ENCODE results near the gene ERMARD. TPM values are rescaled to one million over a fixed set of nuclear protein-coding genes. Genes with fewer than 3 reads are reported as not detected.

ERMARD gene
- total RNA-seq, 1 experiment from 2014 or later = 17.7 TPM

GRCh38 chr6:169803271-169803811 is 51.9 kb downstream of the ERMARD start:
- no peak overlapping the region for H3K4me3 Mint-ChIP-seq
- peaks cover 10% of the 10 kb centered on the region for H3K4me1 Mint-ChIP-seq
- no peak for DNase-seq (ENCODE audit: low spot score)
- ATAC-seq = no peak
- H3K27me3 Mint-ChIP-seq (ENCODE audit: low read depth) = peaks cover 40% of the 10 kb centered on the region
- H3K27ac Mint-ChIP-seq = no peak overlapping the region
- peaks cover 6% of the 10 kb centered on the region; the same call in 1 of the 2 replicates for H3K9me3 Mint-ChIP-seq
- ChIA-PET CTCF (interaction anchor here (1.1 to 5.3 kb wide), 3 partner anchors 13 to 74 kb away, joined by 3 to 47 read pairs (median 28); no protein-coding TSS in a partner anchor), POLR2A (no interaction called here)
- H3K36me3 Mint-ChIP-seq = no peaks in the 10 kb centered on the region
- TF ChIP-seq PREB (CRISPR knock-in tag; IDR thresholded peaks at IDR 0.05; ENCODE audit: borderline replicate concordance) (no peak), MAX (CRISPR knock-in tag; IDR thresholded peaks at IDR 0.05) (no peak), NFYB (CRISPR knock-in tag; conservative IDR thresholded peaks at IDR 0.05; ENCODE audit: low read depth) (no peak), HMGXB4 (CRISPR knock-in tag; IDR thresholded peaks at IDR 0.05) (no peak)

GRCh38 chr6:169803816-169804340 is 52.5 kb downstream of the ERMARD start:
- Mint-ChIP-seq H3K4me3 (no peak overlapping the region), H3K27me3 (ENCODE audit: low read depth) (peaks cover 40% of the 10 kb centered on the region), H3K4me1 (peaks cover 10% of the 10 kb centered on the region), H3K36me3 (no peaks in the 10 kb centered on the region), H3K27ac (no peak overlapping the region), H3K9me3 (peaks cover 6% of the 10 kb centered on the region; the same call in 1 of the 2 replicates)
- ChIA-PET CTCF (interaction anchor here (1.1 to 5.3 kb wide), 3 partner anchors 14 to 74 kb away, joined by 3 to 47 read pairs (median 28); no protein-coding TSS in a partner anchor), POLR2A (no interaction called here)
- no peak for DNase-seq (ENCODE audit: low spot score)
- no peak for ATAC-seq
- TF ChIP-seq FOXP1 (CRISPR knock-in tag; IDR thresholded peaks at IDR 0.05; ENCODE audit: borderline replicate concordance) (no peak), GABPB1 (CRISPR knock-in tag; IDR thresholded peaks at IDR 0.05) (no peak), STAT6 (CRISPR knock-in tag; conservative IDR thresholded peaks at IDR 0.05; ENCODE audit: low read depth) (no peak), JUN (CRISPR knock-in tag; IDR thresholded peaks at IDR 0.05) (no peak), TEAD4 (CRISPR knock-in tag; IDR thresholded peaks at IDR 0.05) (no peak), HMGA2 (CRISPR knock-in tag; IDR thresholded peaks at IDR 0.05) (no peak), ESRRA (CRISPR knock-in tag; IDR thresholded peaks at IDR 0.05; ENCODE audit: borderline replicate concordance) (no peak), ZNF425 (CRISPR knock-in tag; conservative IDR thresholded peaks at IDR 0.05) (no peak), MLX (CRISPR knock-in tag; IDR thresholded peaks at IDR 0.05) (no peak), ZNF232 (CRISPR knock-in tag; IDR thresholded peaks at IDR 0.05) (no peak), RORB (CRISPR knock-in tag; IDR thresholded peaks at IDR 0.05) (no peak), ATF2 (CRISPR knock-in tag; IDR thresholded peaks at IDR 0.05; ENCODE audit: borderline replicate concordance, low read depth) (no peak), MYBL2 (CRISPR knock-in tag; IDR thresholded peaks at IDR 0.05) (no peak), NFATC4 (CRISPR knock-in tag; IDR thresholded peaks at IDR 0.05) (no peak), ZNF396 (CRISPR knock-in tag; IDR thresholded peaks at IDR 0.05; ENCODE audit: borderline replicate concordance) (no peak)

All from WTC11 (cell line).